ENCODE data around the gene CYREN. TPM values are rescaled to one million over a fixed set of nuclear protein-coding genes. Genes with fewer than 3 reads are reported as not detected.

The CYREN gene
- total and polyA plus RNA-seq, 9 of the 15 experiments (the other 6 are each of a cell fraction or from before 2014, with no cell fraction given): 13.9 to 108 (median 88.8) TPM

GRCh38 chr7:135160098-135160857 lies 10.2 kb downstream of the CYREN start (continued):
- TF ChIP-seq, protein P1, sequence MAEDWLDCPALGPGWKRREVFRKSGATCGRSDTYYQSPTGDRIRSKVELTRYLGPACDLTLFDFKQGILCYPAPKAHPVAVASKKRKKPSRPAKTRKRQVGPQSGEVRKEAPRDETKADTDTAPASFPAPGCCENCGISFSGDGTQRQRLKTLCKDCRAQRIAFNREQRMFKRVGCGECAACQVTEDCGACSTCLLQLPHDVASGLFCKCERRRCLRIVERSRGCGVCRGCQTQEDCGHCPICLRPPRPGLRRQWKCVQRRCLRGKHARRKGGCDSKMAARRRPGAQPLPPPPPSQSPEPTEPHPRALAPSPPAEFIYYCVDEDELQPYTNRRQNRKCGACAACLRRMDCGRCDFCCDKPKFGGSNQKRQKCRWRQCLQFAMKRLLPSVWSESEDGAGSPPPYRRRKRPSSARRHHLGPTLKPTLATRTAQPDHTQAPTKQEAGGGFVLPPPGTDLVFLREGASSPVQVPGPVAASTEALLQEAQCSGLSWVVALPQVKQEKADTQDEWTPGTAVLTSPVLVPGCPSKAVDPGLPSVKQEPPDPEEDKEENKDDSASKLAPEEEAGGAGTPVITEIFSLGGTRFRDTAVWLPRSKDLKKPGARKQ (CRISPR knock-in tag; IDR thresholded peaks at IDR 0.05): peak; percentile 81; the same call in 1 of the 2 replicates
- TF ChIP-seq ZBTB8A (IDR thresholded peaks at IDR 0.05; ENCODE audit: partially characterized antibody) (no peak), MAFK (IDR thresholded peaks at IDR 0.05; ENCODE audit: low read length) (peak; percentile 96), MYC (IDR thresholded peaks at IDR 0.05; ENCODE audit: low read depth, low read length) (peak; percentile 68), MYC (CRISPR knock-in tag; IDR thresholded peaks at IDR 0.05; ENCODE audit: borderline replicate concordance, low read depth) (no peak; the same call in 1 of the 2 replicates), ZNF644 (tag; IDR thresholded peaks at IDR 0.05; ENCODE audit: low read depth) (no peak; the same call in 1 of the 2 replicates), BCL6 (CRISPR knock-in tag; IDR thresholded peaks at IDR 0.05) (0 out of 2 replicates have a peak, but pooled peaks have one; percentile 34), NR2C2 (CRISPR knock-in tag; IDR thresholded peaks at IDR 0.05) (no peak), NR2C2 (tag; IDR thresholded peaks at IDR 0.05) (peak; percentile 90), TEAD1 (CRISPR knock-in tag; IDR thresholded peaks at IDR 0.05) (peak in 1 of 2 experiments; percentile 74; a peak in 2 of 4 replicates), GATAD2B (IDR thresholded peaks at IDR 0.05; ENCODE audit: borderline replicate concordance) (peak; percentile 88), SOX6 (IDR thresholded peaks at IDR 0.05) (peak; percentile 99), ZFX (CRISPR knock-in tag; IDR thresholded peaks at IDR 0.05) (0 out of 2 replicates have a peak, but pooled peaks have one; percentile 21), MTA2 (IDR thresholded peaks at IDR 0.05; ENCODE audit: low read depth) (no peak), SMARCA5 (IDR thresholded peaks at IDR 0.05) (0 out of 2 replicates have a peak, but pooled peaks have one; percentile 71), RBM15 (IDR thresholded peaks at IDR 0.05; ENCODE audit: insufficient read depth, low read length) (no peak), EP400 (IDR thresholded peaks at IDR 0.05) (peak; percentile 65), POLR2B (IDR thresholded peaks at IDR 0.05; ENCODE audit: low read depth, partially characterized antibody) (peak; percentile 23)
- TF ChIP-seq, protein P2, sequence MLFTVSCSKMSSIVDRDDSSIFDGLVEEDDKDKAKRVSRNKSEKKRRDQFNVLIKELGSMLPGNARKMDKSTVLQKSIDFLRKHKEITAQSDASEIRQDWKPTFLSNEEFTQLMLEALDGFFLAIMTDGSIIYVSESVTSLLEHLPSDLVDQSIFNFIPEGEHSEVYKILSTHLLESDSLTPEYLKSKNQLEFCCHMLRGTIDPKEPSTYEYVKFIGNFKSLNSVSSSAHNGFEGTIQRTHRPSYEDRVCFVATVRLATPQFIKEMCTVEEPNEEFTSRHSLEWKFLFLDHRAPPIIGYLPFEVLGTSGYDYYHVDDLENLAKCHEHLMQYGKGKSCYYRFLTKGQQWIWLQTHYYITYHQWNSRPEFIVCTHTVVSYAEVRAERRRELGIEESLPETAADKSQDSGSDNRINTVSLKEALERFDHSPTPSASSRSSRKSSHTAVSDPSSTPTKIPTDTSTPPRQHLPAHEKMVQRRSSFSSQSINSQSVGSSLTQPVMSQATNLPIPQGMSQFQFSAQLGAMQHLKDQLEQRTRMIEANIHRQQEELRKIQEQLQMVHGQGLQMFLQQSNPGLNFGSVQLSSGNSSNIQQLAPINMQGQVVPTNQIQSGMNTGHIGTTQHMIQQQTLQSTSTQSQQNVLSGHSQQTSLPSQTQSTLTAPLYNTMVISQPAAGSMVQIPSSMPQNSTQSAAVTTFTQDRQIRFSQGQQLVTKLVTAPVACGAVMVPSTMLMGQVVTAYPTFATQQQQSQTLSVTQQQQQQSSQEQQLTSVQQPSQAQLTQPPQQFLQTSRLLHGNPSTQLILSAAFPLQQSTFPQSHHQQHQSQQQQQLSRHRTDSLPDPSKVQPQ (CRISPR knock-in tag; IDR thresholded peaks at IDR 0.05; ENCODE audit: borderline replicate concordance): no peak
- TF ChIP-seq, protein P3, sequence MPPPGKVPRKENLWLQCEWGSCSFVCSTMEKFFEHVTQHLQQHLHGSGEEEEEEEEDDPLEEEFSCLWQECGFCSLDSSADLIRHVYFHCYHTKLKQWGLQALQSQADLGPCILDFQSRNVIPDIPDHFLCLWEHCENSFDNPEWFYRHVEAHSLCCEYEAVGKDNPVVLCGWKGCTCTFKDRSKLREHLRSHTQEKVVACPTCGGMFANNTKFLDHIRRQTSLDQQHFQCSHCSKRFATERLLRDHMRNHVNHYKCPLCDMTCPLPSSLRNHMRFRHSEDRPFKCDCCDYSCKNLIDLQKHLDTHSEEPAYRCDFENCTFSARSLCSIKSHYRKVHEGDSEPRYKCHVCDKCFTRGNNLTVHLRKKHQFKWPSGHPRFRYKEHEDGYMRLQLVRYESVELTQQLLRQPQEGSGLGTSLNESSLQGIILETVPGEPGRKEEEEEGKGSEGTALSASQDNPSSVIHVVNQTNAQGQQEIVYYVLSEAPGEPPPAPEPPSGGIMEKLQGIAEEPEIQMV (tag; conservative IDR thresholded peaks at IDR 0.05; ENCODE audit: low read depth): no peak; the same call in 1 of the 2 replicates
- TF ChIP-seq, protein P4, sequence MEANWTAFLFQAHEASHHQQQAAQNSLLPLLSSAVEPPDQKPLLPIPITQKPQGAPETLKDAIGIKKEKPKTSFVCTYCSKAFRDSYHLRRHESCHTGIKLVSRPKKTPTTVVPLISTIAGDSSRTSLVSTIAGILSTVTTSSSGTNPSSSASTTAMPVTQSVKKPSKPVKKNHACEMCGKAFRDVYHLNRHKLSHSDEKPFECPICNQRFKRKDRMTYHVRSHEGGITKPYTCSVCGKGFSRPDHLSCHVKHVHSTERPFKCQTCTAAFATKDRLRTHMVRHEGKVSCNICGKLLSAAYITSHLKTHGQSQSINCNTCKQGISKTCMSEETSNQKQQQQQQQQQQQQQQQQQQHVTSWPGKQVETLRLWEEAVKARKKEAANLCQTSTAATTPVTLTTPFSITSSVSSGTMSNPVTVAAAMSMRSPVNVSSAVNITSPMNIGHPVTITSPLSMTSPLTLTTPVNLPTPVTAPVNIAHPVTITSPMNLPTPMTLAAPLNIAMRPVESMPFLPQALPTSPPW (CRISPR knock-in tag; IDR thresholded peaks at IDR 0.05): peak; percentile 46
